ENCODE measurements around the gene ACOX3. TPM values are rescaled to one million over a fixed set of nuclear protein-coding genes. Genes with fewer than 3 reads are reported as not detected.

ACOX3 gene
- polyA plus RNA-seq, 3 donors, result 3.8 to 16.8 (median 13.3) TPM

DNA sequence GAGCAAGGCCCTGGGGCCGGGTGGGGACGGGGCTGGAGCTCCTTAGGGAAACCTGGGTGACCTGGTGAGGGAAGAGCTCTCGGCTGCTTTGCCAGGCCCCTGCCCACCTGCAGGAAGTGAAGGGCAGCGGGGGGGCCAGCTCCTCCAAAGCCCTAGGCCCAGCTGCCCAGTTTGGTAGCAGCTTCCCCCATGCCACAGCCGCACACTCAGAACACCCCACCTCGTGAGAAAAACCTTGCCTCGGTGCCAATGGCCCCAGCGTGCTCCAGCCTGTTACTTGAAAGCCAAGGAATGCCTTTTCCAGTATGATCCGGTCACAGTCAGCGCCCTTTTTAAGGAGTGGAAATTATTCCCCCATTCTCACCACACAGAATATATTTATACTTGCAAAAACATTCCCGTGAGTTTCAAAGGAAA, 38.3 kb downstream of the ACOX3 start:
- peaks cover 18 to 22% of the 10 kb centered on the region in 2 donors for H3K4me1 ChIP-seq (ENCODE audit: control insufficient read depth in 1 of 2, insufficient read depth in 2 of 2, low read length in 2 of 2)
- H4K20me1 ChIP-seq (ENCODE audit: insufficient read depth, low read length), result no peaks in the 10 kb centered on the region
- H3K4me2 ChIP-seq (replicated peaks; ENCODE audit: extremely low read depth, low read length, poor library complexity, severe bottlenecking), result peak overlapping the region; percentile 68
- no peaks in the 10 kb centered on the region for H3K27me3 ChIP-seq (ENCODE audit: control insufficient read depth in 2 of 2, insufficient read depth in 2 of 2, low read length in 2 of 2)
- peak overlapping the region; percentile 31 to 76 for H3K4me3 Mint-ChIP-seq
- H3K27ac ChIP-seq (ENCODE audit: low read depth in 1 of 2, low read length in 2 of 2), result peak overlapping the region in 1 of 2 donors; percentile 39
- no peaks in the 10 kb centered on the region for H3K9me3 ChIP-seq (replicated peaks in 1 of 2; ENCODE audit: control insufficient read depth in 1 of 2, insufficient read depth in 1 of 2, low read length in 2 of 2)
- WGBS (ENCODE audit: insufficient coverage), result 26% methylated on average over 8 of the region's 11 CpGs
- H2AFZ ChIP-seq (ENCODE audit: insufficient read depth, low read depth, low read length, poor library complexity, severe bottlenecking), result peak overlapping the region; percentile 9
- peak overlapping the region in 1 of 3 experiments; percentile 55 for H3K4me3 ChIP-seq (replicated peaks in 1 of 3; ENCODE audit: low read depth in 2 of 3, low read length in 3 of 3)
- peaks cover 31% of the 10 kb centered on the region for H3K4me1 Mint-ChIP-seq
- H3K27ac Mint-ChIP-seq, result peak overlapping the region in 3 of 7 donors; percentile 30 to 76 (median 59)
- intact Hi-C loops (cut with micrococcal nuclease), result loop anchor here in 1 of 2 donors (5.0 kb wide), 1 partner anchor 135 kb away; the partner anchor contains the start of gene HTRA3
- H3K79me2 ChIP-seq (ENCODE audit: insufficient read depth, low read length), result no peaks in the 10 kb centered on the region
- DNase-seq, result no peak
- peaks cover 0 to 4% (median 3%) of the 10 kb centered on the region in 7 donors for H3K9me3 Mint-ChIP-seq
- peaks cover 46 to 51% of the 10 kb centered on the region in 2 donors for H3K36me3 Mint-ChIP-seq
- TF ChIP-seq CTCF (IDR thresholded peaks at IDR 0.05), result no peak
- peak overlapping the region; percentile 35 for H3K9ac ChIP-seq (ENCODE audit: insufficient read depth, low read length, poor library complexity, severe bottlenecking)
- H3K36me3 ChIP-seq (replicated peaks in 1 of 2; ENCODE audit: control insufficient read depth in 1 of 2, insufficient read depth in 2 of 2, low read length in 2 of 2), result peaks cover 19 to 46% of the 10 kb centered on the region in 2 donors
- peaks cover 0 to 2% (median 1%) of the 10 kb centered on the region in 3 donors for H3K27me3 Mint-ChIP-seq (ENCODE audit: low read depth in 3 of 3)

DNA sequence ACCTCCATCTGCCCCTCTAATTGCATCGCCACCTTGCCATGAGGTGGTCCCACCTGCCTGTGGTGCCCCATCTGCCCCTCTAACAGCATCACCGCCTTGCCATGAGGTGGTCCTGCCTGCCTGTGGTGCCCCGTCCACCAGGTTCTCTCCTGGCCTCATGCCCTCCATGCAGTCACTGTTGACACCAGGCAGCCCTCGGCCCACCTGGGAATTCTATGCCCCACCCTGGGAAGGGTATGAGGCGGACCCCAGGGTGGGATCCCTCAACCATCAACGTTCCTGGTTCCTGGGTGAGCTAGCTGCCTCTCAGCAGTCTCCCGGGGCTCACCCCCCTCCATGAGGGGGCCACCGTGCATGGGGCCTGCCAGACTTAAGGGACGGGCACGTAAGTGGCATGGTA, 38.9 kb downstream of the ACOX3 start:
- intact Hi-C loops (cut with micrococcal nuclease), result loop anchor here in 1 of 2 donors (5.0 kb wide), 1 partner anchor 134 kb away; the partner anchor contains the start of gene HTRA3
- H3K4me3 Mint-ChIP-seq, result no peak overlapping the region
- H3K27ac ChIP-seq (ENCODE audit: low read depth in 1 of 2, low read length in 2 of 2), result peak overlapping the region in 1 of 2 donors; percentile 39
- no peak overlapping the region for H3K4me3 ChIP-seq (replicated peaks in 1 of 3; ENCODE audit: low read depth in 2 of 3, low read length in 3 of 3)
- H3K79me2 ChIP-seq (ENCODE audit: insufficient read depth, low read length), result no peaks in the 10 kb centered on the region
- peaks cover 51 to 57% of the 10 kb centered on the region in 2 donors for H3K36me3 Mint-ChIP-seq
- peaks cover 18 to 22% of the 10 kb centered on the region in 2 donors for H3K4me1 ChIP-seq (ENCODE audit: control insufficient read depth in 1 of 2, insufficient read depth in 2 of 2, low read length in 2 of 2)
- peaks cover 24 to 46% of the 10 kb centered on the region in 2 donors for H3K36me3 ChIP-seq (replicated peaks in 1 of 2; ENCODE audit: control insufficient read depth in 1 of 2, insufficient read depth in 2 of 2, low read length in 2 of 2)
- H3K9me3 ChIP-seq (replicated peaks in 1 of 2; ENCODE audit: control insufficient read depth in 1 of 2, insufficient read depth in 1 of 2, low read length in 2 of 2), result no peaks in the 10 kb centered on the region
- peaks cover 0 to 2% (median 1%) of the 10 kb centered on the region in 3 donors for H3K27me3 Mint-ChIP-seq (ENCODE audit: low read depth in 3 of 3)
- no peaks in the 10 kb centered on the region for H3K27me3 ChIP-seq (ENCODE audit: control insufficient read depth in 2 of 2, insufficient read depth in 2 of 2, low read length in 2 of 2)
- H3K27ac Mint-ChIP-seq, result peak overlapping the region in 1 of 7 donors; percentile 50
- no peaks in the 10 kb centered on the region for H4K20me1 ChIP-seq (ENCODE audit: insufficient read depth, low read length)
- no peak overlapping the region for H3K9ac ChIP-seq (ENCODE audit: insufficient read depth, low read length, poor library complexity, severe bottlenecking)
- 90% methylated on average over 10 of the region's 10 CpGs for WGBS (ENCODE audit: insufficient coverage)
- DNase-seq, result no peak
- no peak overlapping the region for H2AFZ ChIP-seq (ENCODE audit: insufficient read depth, low read depth, low read length, poor library complexity, severe bottlenecking)
- TF ChIP-seq CTCF (IDR thresholded peaks at IDR 0.05), result no peak
- peaks cover 0 to 4% (median 3%) of the 10 kb centered on the region in 7 donors for H3K9me3 Mint-ChIP-seq
- peaks cover 31% of the 10 kb centered on the region for H3K4me1 Mint-ChIP-seq
- H3K4me2 ChIP-seq (replicated peaks; ENCODE audit: extremely low read depth, low read length, poor library complexity, severe bottlenecking), result no peak overlapping the region
